SHP77 treated with DMSO at 0.1 percent for 48 hours (cell line): Measurements from ENCODE around the gene MYH6.

Experiments used
- DNase-seq: peaks from one replicate; lab custom pipeline; 2025; lab: John Stamatoyannopoulos, UW

MYH6 gene

DNA sequence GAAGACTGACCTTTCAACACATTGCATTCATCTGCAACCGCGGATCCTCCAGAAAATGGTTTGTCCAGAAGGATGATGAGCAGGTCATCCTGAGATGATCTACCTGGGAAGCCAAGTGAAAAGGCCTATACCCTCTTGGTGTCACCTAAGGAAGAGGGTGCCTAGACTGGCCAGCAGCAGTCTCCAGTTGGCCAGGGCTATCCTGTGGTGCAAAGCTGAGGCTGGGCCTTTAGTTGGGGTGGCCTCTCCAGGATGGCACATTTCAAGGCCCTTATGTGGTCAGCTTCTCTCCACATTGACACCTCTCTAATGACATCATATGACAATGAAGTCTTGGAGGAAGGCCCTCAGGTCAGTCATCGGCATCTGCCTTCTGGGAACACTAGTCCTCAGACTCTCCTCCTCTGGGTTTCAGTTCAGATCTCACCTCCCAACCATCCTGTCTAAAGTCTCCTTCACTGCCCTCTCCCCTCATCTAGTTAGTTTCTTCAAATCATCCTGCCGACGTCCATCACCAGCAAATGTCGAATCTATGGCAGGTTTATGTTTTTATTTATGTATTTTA, 52.1 kb downstream of the MYH6 start:
- DNase-seq, result no peak

DNA sequence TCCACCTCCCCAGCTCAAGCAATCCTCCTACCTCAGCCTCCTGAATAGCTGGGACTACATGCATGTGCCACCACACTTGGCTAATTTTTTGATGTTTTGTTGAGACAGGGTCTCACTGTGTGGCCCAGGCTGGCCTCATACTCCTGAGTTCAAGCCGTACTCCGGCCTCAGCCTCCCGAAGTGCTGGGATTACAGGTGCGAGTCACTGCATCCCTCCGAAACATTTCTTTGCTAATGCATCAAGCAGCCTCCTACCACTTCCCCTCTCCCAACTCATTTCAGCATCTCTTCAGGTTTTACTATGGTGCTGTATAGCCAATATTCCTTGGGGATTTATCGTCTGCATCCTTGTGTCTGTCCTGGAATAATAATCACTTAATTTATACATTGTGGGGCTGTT, 53.1 kb downstream of the MYH6 start:
- DNase-seq, result no peak

DNA sequence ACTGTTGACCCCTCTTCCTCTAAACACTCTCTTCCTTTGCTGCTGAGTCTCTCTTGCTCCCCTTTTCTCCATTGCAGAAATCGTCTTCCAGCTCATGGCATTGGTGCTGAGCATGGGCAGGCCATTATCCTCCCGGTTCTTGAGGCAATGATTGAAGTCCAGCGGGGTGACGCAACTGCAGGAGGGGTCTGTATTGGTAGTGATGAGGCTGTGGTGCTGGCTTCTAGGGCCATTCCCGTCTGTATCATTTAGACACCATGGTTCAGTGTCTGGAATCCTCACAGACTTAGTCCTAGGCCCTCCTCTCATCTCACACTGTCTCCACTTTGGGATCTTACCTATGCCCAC, 54.7 kb downstream of the MYH6 start:
- DNase-seq, result no peak

DNA sequence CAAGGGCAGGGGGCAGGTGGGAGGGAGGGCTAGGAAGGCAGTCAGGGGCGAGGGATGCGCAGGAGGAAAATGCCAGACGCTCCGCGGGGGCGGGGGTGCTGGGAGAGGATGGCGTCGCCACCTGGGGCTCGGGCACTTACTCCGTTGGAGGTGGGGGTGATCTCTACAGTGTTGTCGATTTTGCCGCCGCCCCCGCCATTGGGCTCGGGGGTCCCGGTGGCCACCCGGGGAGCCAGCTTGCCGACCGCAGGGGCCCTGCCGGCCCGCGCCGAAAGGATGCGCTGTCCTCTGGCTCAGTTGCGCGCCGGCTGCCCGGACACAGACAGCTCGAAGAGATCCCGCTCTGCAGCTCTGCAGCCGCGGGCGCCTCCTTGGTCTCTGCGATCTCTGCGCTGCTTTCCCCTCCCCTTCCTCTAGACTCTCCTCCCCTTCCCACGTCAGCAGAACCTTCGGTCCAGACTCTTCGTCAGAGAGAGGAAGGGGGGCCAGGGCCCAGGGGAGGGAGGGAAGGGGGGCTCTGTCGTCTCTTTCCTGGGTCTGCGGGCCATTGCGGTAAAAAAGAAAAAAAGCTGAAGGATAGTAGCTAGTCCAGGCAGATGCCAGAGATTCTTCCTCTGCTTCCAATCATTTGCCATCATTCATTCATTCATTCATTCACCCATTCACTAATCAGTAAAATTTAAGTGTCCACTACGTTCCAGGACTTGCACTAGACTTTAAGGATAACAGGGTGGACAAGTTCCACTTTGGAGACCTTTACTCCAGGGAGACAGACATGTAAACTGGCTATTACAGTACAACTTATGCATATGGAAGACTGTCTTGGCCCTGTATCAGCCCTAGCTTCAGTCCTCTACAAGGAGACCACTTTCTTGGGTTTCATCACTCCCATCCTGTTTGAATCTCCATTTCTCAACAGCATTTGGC, 55.3 kb downstream of the MYH6 start, which contains the start of gene SLC22A17:
Gene SLC22A17 (minus strand): TSS at position 382 of the 927 bp plus-strand sequence.
- no peak for DNase-seq

DNA sequence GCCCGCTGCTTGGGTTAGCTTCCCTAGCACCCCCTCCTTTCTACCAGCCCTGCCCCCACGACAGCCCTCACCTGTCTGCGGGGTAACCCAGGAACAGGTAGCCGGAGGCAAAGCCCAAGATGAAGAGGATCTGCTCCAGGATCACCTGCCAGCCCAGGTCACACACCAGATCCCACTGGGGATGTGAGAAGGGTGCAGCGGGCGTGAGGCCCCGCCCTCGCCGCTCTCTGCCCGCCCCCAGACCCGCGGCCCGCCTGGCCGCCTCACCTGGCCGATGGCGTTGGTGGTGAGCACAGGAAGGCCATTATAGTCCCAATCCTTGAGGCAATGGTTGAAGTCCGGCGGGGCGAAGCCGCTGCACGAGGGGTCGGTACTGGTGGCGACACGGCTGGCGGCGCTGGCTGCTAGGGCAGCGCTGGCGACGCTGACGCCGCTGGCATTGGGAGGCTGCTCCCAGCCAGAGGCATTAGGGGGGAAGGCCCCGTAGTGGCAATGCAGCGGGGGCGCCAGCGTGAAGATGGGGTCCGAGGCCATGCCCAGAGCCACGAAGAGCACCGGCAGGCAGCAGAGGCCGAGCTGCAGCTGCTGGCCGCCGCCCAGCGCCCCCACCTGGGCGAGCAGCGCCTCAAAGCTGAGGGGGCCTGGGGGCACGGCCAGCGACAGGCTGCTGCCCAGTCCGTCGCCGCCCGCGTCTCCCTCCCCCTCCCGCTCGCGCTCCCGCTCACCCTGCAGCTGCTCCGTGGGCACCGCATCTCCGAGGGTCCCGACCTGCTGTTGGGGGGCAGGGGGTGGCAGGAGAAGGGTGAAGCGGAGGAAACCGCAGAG, 56.2 kb downstream of the MYH6 start:
- no peak for DNase-seq

DNA sequence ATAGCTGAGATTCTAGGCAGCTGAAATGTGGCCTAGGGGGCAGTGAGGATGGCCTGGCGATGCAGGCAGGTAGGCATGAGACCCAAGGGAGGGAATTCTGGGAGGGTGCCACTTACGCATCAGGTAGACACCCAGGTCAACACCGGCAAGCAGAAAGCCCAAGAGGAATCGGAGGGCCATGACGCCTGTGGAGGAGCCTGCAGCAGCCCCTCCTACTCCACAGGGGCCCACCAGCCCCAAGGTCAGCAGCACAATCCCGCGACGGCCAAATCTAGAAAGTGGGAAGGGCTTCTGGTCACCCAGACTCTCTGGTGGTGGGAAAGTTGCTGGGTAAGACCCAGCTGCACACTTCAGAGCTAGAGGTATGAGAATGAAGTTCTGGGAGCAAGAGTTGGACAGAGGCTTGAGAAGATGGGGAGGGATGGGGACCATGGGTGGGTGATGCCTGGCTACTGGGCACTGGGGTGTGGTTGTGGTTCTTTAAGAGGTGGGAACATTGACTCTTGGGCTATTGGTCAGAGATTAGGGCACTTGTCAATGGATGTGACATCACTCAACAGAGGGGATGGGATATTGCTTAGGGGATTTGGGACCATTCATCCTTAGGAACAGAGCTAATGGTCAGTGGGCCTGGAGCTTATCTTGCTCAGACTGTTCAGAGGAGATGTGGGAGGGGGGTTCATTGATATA, 58.8 kb downstream of the MYH6 start:
- DNase-seq, result no peak

DNA sequence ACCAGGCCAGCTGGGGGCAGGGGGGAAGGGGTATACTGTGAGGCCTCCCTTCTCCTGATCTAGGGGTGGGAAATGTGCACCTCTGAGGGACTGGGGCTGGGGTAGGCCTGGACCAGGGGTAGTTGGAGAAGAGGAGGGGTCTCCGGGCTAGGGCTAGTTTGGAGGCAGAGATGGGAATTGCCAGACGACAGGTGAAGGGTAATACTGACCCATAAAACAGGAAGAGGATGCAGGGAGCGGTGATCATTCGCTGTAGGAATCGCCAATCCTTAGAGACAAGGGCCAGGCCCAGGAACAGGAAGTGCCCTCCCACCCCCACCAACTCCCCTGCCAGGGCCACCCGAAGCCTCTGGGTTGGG, 59.8 kb downstream of the MYH6 start:
- no peak for DNase-seq

DNA sequence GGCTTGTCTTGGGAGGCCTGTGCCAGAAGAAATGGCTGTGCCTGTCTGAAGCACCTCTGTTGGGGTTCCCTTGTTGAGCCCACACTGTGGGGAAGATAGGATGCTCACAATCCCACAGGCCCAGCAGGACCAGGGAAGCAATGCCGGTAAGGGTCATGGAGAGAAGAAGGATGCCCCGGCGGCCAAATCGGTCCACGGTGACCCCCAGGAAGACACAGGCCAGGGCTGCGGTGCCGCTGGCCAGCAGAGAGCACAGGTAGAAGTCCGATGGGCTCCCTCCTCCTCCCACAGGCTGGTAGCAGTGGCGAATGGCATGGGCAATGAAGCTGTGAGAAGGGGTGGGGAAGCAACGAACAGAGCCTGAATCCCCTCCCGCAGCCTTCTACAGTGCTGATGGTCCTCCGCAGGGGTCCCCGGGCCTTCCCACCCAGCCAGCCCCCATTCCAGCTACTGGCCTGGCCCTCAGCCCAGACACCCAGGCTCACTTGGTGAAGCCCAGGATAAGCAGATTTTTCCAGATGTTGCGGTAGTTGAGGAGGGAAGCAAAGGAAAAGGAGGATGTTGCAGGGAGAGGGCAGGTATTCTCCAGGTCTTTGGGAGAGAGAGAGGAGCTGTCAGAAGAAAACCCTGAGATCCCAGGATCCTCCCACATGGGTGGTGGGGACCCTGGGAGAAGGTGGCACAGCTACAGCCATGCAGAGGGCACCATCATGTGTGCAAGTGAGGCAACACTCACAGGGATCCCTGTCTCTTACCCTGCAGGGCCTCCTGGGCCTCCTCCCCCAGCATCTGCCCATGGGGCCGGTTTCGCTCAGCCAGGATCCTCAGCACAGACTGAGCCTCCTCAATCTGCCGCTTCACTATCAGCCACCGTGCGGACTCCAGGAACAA, 60.4 kb downstream of the MYH6 start:
- DNase-seq, result no peak

DNA sequence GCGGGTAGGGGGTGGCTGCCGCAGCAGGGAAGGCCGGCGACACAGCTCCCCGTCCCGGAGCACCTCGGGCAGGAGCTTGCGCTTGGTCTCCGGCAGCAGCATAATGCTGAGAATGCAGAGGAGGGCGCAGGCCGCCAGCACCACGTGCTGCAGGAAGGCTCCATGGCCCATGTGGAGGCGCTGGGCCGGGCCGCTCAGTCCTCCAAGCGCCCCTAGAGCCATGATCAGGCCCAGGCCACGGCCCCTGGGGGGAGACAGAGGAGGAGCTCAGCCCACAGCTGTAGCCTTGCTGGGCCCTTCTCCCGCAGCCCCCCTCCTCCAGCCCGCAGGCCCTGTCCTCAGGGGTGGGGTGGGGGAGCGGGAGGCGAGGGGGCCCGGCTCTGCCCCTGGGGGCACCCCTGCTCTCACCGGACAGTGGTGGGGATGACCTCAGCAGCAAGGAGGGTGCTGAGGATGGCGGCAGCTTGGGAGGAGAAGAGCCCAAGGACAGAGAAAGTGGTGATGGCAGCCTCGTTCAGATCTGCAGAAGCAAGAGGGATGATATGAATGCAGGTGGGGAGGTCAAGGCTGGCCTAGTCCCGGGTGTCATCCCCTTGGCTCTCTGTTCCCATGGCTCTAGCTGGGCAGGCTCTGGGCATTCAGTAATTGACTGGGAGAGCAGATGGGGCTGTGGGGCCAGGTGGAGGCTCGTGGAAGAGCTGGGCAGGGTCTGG, 61.2 kb downstream of the MYH6 start:
- no peak for DNase-seq

DNA sequence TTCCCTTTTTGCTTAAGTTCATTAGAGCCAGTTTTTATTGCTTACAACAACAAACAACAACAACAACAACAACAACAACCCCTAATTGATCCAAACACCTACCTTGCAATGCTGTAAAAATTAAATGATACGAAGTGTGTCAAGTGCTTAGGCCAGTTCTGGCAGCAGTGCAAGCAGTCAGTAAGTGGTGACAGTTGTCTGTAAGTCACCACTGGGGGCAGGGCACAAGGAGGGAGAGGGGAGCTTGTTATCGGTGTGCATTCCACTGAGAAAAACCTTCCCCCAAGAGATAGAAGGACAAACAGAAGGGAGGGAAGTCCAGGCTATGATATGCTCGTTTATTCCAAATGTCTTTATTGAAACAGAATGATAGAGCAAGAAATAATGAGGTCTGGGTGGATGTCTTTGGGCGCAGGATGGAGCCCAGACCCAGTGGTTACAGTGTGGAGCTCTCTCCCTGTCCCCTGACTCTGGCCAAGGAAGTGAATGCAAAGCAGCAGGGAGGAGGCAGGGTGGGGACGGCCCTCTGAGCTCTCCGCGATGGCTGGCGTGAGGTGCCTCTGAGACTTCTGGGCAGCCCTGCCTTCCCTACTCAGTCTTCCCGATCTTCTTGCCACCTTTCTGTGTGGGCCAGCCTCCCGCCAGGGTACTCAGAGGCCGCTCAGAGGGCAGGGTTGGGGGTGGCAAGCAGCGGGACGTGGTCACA, 61.9 kb downstream of the MYH6 start:
- no peak for DNase-seq

DNA sequence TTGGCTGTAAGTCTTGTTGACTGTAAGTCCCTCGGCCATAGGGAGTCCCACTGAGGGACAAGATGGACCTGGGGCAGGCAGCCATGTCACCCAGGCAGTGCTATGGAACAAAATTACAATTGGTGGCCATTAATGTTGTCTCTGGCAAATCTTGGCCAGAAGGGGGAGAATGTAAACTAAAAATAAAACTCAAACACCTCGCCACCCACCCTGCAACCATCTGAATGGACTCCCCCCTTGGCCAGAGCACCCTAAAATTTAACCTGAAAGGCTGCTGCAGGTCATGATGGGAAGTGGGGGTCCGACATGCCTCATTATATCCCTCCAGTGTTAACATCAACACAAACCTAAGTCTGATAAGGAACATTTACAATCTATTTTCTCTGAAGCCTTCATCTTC, 63.6 kb downstream of the MYH6 start:
- DNase-seq, result no peak

DNA sequence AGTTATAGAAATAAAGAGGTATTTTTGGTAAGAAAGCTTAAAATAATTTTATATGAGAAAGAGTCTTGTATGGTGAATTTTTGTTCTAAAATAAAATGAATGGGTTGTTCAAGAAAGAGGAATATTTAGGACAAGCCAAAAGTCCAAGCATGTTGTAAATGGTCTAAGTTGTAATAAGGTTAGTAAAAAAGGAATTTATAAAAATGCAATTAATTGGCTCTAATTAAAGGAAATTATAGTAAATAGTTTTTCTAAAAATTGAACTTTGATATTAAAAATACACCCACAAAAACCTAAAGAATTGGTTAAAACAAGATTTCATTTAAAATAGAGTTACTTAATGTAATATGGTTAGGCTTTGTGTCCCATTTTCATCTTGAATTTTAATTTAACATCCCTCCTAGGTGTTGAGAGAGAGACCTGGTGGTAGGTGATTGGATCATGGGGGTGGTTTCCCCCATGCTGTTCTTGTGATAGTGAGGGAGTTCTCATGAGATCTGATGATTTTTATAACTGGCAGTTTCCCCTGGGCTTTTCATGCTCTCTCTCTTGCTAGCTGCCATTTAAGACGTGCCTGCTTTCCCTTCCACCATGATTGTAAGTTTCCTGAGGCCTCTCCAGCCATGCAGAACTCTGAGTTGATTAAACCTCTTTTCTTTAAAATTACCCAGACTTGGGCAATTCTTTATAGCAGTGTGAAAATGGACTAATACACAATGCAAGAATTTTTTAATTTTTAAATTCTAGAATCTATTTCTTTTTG, 68.4 kb downstream of the MYH6 start:
- no peak for DNase-seq

DNA sequence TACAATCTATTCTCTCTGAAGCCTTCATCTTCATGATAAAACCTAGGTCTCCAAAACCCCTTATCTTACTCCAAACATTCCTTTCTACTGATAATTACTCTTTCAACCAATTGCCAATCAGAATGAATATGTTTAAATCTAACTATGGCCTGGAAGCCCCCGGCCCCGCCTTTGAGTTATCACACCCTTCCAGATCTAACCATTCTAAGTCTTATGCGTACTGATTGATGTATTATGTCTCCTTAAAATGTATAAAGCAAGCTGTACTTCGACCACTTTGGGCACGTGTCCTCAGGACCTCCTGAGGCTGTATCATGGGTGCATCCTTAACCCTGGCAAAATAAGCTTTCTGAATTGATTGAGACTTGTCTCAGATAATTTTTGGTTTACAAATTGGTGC, 72.5 kb downstream of the MYH6 start:
- no peak for DNase-seq
